Keratinocyte (primary cell): ENCODE data around the gene KCNMA1.

ENCODE experiments used
- CTCF ChIP-seq, 3 experiments: IDR thresholded peaks in 1 of 3; conservative IDR thresholded peaks in 1 of 3; optimal IDR thresholded peaks in 1 of 3; 2 replicates in 2 of 3; 3 replicates in 1 of 3; pipeline versions ENCODE3 to v1.5.1; 2011; ENCODE audit warnings: low read length in 3 of 3, mild to moderate bottlenecking in 3 of 3, moderate library complexity in 2 of 3, control low read depth in 1 of 3, inconsistent platforms in 1 of 3; ENCODE audit not compliant: insufficient read depth in 2 of 3; ENCODE audit errors: extremely low read depth in 1 of 3
- EZH2 ChIP-seq: IDR thresholded peaks from one replicate; pipeline ENCODE4 v1.6.1; 2012; ENCODE audit warnings: inconsistent platforms, mild to moderate bottlenecking, low read length, moderate library complexity

GRCh38 chr10:77173615-77174461 is 463.8 kb downstream of the KCNMA1 start:
- TF ChIP-seq CTCF (optimal IDR thresholded peaks at IDR 0.05 in 1 of 3, IDR thresholded peaks at IDR 0.05 in 1 of 3, conservative IDR thresholded peaks at IDR 0.05 in 1 of 3; ENCODE audit: extremely low read depth in 1 of 3, insufficient read depth in 2 of 3, low read length in 3 of 3): peak; percentile 86 to 90 (median 87)
- TF ChIP-seq EZH2: no peak
